H1 (cell line): ENCODE measurements around the gene GABPB2. TPM values are rescaled to one million over a fixed set of nuclear protein-coding genes. Genes with fewer than 3 reads are reported as not detected.

ENCODE experiments used
- CTCF ChIA-PET: fragments of 300-600 bp; sonication (Branson Sonifier 250); formaldehyde crosslinking; loops from one replicate; lab custom pipeline; 2021; ENCODE audit not compliant: partially characterized antibody; lab: Charles Lee
- POLR2A ChIA-PET: fragments of 300-600 bp; sonication (Branson Sonifier 250); formaldehyde crosslinking; loops from one replicate; lab custom pipeline; 2021; ENCODE audit warnings: inconsistent platforms; ENCODE audit not compliant: partially characterized antibody; lab: Charles Lee
- DNase-seq, 2 experiments: peaks; one replicate each; pipeline versions ENCODE4 v3.0.0 to v3.0.0-alpha.2; 2010 to 2022; ENCODE audit warnings: low spot score in 2 of 2, low read depth in 1 of 2, mixed read lengths in 1 of 2
- FAIRE-seq: peaks from 2 replicates; lab custom pipeline; 2011; peaks lifted over from hg19 to GRCh38; lab: Jason Lieb, UNC
- H2AFZ ChIP-seq: 2 replicates; pipeline ENCODE4 v1.8.1; 2012; ENCODE audit warnings: low read length, inconsistent platforms
- H2AK5ac ChIP-seq: 2 replicates; pipeline ENCODE4 v1.6.1; 2013; ENCODE audit warnings: low read depth, low read length
- H2BK120ac ChIP-seq: replicated peaks from 2 replicates; pipeline ENCODE3; 2013; ENCODE audit warnings: low read depth, low read length, inconsistent platforms
- H2BK12ac ChIP-seq: 2 replicates; pipeline ENCODE4 v1.6.1; 2013; ENCODE audit warnings: low read depth, low read length
- H2BK15ac ChIP-seq: 2 replicates; pipeline ENCODE4 v1.6.1; 2013; ENCODE audit warnings: low read length
- H2BK20ac ChIP-seq: 2 replicates; pipeline ENCODE4 v1.6.1; 2013; ENCODE audit warnings: low read length
- H2BK5ac ChIP-seq: 2 replicates; pipeline ENCODE4 v1.6.1; 2013; ENCODE audit warnings: low read depth, low read length
- H3K14ac ChIP-seq: 2 replicates; pipeline ENCODE4 v1.6.1; 2013; ENCODE audit warnings: inconsistent platforms; ENCODE audit not compliant: insufficient read length
- H3K18ac ChIP-seq: 2 replicates; pipeline ENCODE4 v1.6.1; 2013; ENCODE audit warnings: low read length; ENCODE audit errors: extremely low read depth
- H3K23ac ChIP-seq: 2 replicates; pipeline ENCODE4 v1.6.1; 2013; ENCODE audit warnings: inconsistent platforms; ENCODE audit not compliant: insufficient read length
- H3K23me2 ChIP-seq: 2 replicates; pipeline ENCODE4 v1.6.1; 2013; ENCODE audit warnings: low read depth, low read length
- H3K27ac ChIP-seq: 2 replicates; pipeline ENCODE4 v1.6.1; 2011; ENCODE audit warnings: low read depth, low read length, inconsistent platforms
- H3K27me3 ChIP-seq, 4 experiments: replicated peaks in 1 of 4; 1 replicate in 1 of 4; 2 replicates in 3 of 4; pipeline versions ENCODE4 v1.6.1 to v1.8.1; 2011 to 2013; ENCODE audit warnings: low read length in 3 of 4, mild to moderate bottlenecking in 3 of 4, inconsistent platforms in 2 of 4, mixed read lengths in 2 of 4, moderate library complexity in 1 of 4; ENCODE audit not compliant: control insufficient read depth in 3 of 4, insufficient read depth in 3 of 4; ENCODE audit errors: extremely low read depth in 1 of 4
- H3K36me3 ChIP-seq, 4 experiments: 2 replicates each; pipeline versions ENCODE4 v1.6.1 to v1.8.1; 2011 to 2013; ENCODE audit warnings: mild to moderate bottlenecking in 4 of 4, low read length in 3 of 4, moderate library complexity in 2 of 4, control low read depth in 1 of 4, inconsistent platforms in 1 of 4; ENCODE audit not compliant: insufficient read depth in 4 of 4, control insufficient read depth in 2 of 4
- H3K4ac ChIP-seq: replicated peaks from 2 replicates; pipeline ENCODE3; 2013; ENCODE audit warnings: low read length, low read depth, mixed read lengths, inconsistent platforms; ENCODE audit not compliant: insufficient read length
- H3K4me1 ChIP-seq, 4 experiments: replicated peaks in 1 of 4; 1 replicate in 1 of 4; 2 replicates in 3 of 4; pipeline versions ENCODE4 v1.6.1 to v1.8.1; 2011 to 2013; ENCODE audit warnings: low read length in 3 of 4, inconsistent platforms in 2 of 4, mixed read lengths in 1 of 4; ENCODE audit not compliant: insufficient read depth in 4 of 4, control insufficient read depth in 3 of 4
- H3K4me2 ChIP-seq, 2 experiments: 2 replicates each; pipeline versions ENCODE4 v1.6.1 to v1.8.1; 2011 to 2013; ENCODE audit warnings: low read depth in 2 of 2, low read length in 2 of 2, control low read depth in 1 of 2, inconsistent platforms in 1 of 2, mild to moderate bottlenecking in 1 of 2; ENCODE audit not compliant: insufficient read depth in 1 of 2
- H3K4me3 ChIP-seq, 4 experiments: fragments of 200-600, 300-600 bp in 1 of 4; sonication (generic), shearing (Covaris generic), sonication (Bioruptor Twin) in 1 of 4; 2 replicates each; pipeline versions ENCODE4 v1.5.1 to v1.8.1; 2011 to 2016; ENCODE audit warnings: low read length in 4 of 4, low read depth in 3 of 4, control low read depth in 2 of 4, inconsistent platforms in 2 of 4, mild to moderate bottlenecking in 2 of 4, mixed read lengths in 1 of 4, moderate library complexity in 1 of 4; ENCODE audit not compliant: insufficient read depth in 2 of 4; ENCODE audit errors: extremely low read depth in 1 of 4
- H3K56ac ChIP-seq: replicated peaks from 2 replicates; pipeline ENCODE3; 2013; ENCODE audit warnings: low read depth, mild to moderate bottlenecking, mixed read lengths, low read length, inconsistent platforms; ENCODE audit not compliant: insufficient read length
- H3K79me1 ChIP-seq: 2 replicates; pipeline ENCODE4 v1.6.1; 2013; ENCODE audit warnings: low read depth, low read length, control low read depth
- H3K79me2 ChIP-seq, 2 experiments: 2 replicates each; pipeline versions ENCODE4 v1.6.1 to v1.8.1; 2012 to 2013; ENCODE audit warnings: low read length in 2 of 2, mild to moderate bottlenecking in 2 of 2, inconsistent platforms in 1 of 2; ENCODE audit not compliant: insufficient read depth in 2 of 2, control insufficient read depth in 1 of 2
- H3K9ac ChIP-seq, 4 experiments: replicated peaks in 1 of 4; 1 replicate in 1 of 4; 2 replicates in 3 of 4; pipeline versions ENCODE4 v1.6.1 to v1.8.1; 2011 to 2013; ENCODE audit warnings: low read depth in 3 of 4, low read length in 3 of 4, control low read depth in 2 of 4, mild to moderate bottlenecking in 2 of 4, moderate library complexity in 2 of 4, inconsistent platforms in 1 of 4; ENCODE audit errors: extremely low read depth in 1 of 4
- H3K9me3 ChIP-seq, 2 experiments: 2 replicates each; pipeline versions ENCODE4 v1.6.1 to v1.8.1; 2012 to 2013; ENCODE audit warnings: mild to moderate bottlenecking in 2 of 2, moderate library complexity in 2 of 2, control low read depth in 1 of 2, inconsistent platforms in 1 of 2, low read depth in 1 of 2, low read length in 1 of 2, mixed read lengths in 1 of 2; ENCODE audit not compliant: insufficient read depth in 2 of 2
- H4K20me1 ChIP-seq, 2 experiments: replicated peaks in 1 of 2; 2 replicates each; pipeline versions ENCODE3 to v1.8.1; 2011 to 2013; ENCODE audit warnings: inconsistent platforms in 2 of 2, low read length in 2 of 2, mild to moderate bottlenecking in 1 of 2; ENCODE audit not compliant: insufficient read depth in 2 of 2, control insufficient read depth in 1 of 2
- H4K5ac ChIP-seq: 2 replicates; pipeline ENCODE4 v1.6.1; 2013; ENCODE audit warnings: low read length, low read depth, mixed read lengths, inconsistent platforms; ENCODE audit not compliant: insufficient read length
- H4K8ac ChIP-seq: 2 replicates; pipeline ENCODE4 v1.8.0; 2013; ENCODE audit warnings: mild to moderate bottlenecking, moderate library complexity, low read length, inconsistent platforms; ENCODE audit not compliant: insufficient read depth; ENCODE audit errors: extremely low read depth
- H4K91ac ChIP-seq: replicated peaks from 2 replicates; pipeline ENCODE3; 2013; ENCODE audit warnings: low read length, mixed read lengths, inconsistent platforms; ENCODE audit not compliant: insufficient read length
- BCL11A ChIP-seq, 2 experiments: IDR thresholded peaks; one replicate each; pipeline ENCODE4 v1.6.1; 2011; ENCODE audit warnings: low read depth in 2 of 2, low read length in 2 of 2, mild to moderate bottlenecking in 2 of 2
- CBX5 ChIP-seq: fragments of 300-800, 300-1000 bp; sonication (generic); IDR thresholded peaks from 2 replicates; pipeline ENCODE4 v1.7.1; 2016; ENCODE audit warnings: antibody characterized with exemption, low read length, low read depth
- CBX8 ChIP-seq: fragments of 300-800, 300-1000 bp; sonication (generic); IDR thresholded peaks from 2 replicates; pipeline ENCODE4 v1.7.1; 2016; ENCODE audit warnings: low read depth, low read length, borderline replicate concordance
- CEBPB ChIP-seq: IDR thresholded peaks from 2 replicates; pipeline ENCODE4 v1.6.1; 2012; ENCODE audit warnings: low read depth, low read length
- EZH2 ChIP-seq: fragments of 200-600 bp; sonication (generic); IDR thresholded peaks from 2 replicates; pipeline ENCODE4 v1.7.1; 2012; ENCODE audit warnings: low read depth, mild to moderate bottlenecking, moderate library complexity, low read length, inconsistent platforms; ENCODE audit not compliant: severe bottlenecking
- KDM1A ChIP-seq: fragments of 200-600, 300-600 bp; sonication (generic); IDR thresholded peaks from 2 replicates; pipeline ENCODE4 v1.7.1; 2016; ENCODE audit warnings: mild to moderate bottlenecking, low read length, borderline replicate concordance
- POLR2AphosphoS5 ChIP-seq: IDR thresholded peaks from 2 replicates; pipeline ENCODE4 v1.6.1; 2011; ENCODE audit warnings: low read depth, low read length
- RXRA ChIP-seq: IDR thresholded peaks from 2 replicates; pipeline ENCODE4 v1.6.1; 2011; ENCODE audit warnings: low read depth, mild to moderate bottlenecking, low read length, moderate library complexity; ENCODE audit not compliant: insufficient read depth
- SIX5 ChIP-seq: IDR thresholded peaks from 2 replicates; pipeline ENCODE4 v1.6.1; 2011; ENCODE audit warnings: mild to moderate bottlenecking, low read depth, low read length
- SP1 ChIP-seq: IDR thresholded peaks from 2 replicates; pipeline ENCODE4 v1.6.1; 2011; ENCODE audit warnings: low read depth, low read length
- TAF1 ChIP-seq: IDR thresholded peaks from 2 replicates; pipeline ENCODE4 v1.6.1; 2011; ENCODE audit warnings: mild to moderate bottlenecking, low read depth, low read length
- TAF7 ChIP-seq: optimal IDR thresholded peaks from 2 replicates; pipeline ENCODE3; 2011; ENCODE audit warnings: low read depth, mild to moderate bottlenecking, inconsistent platforms, low read length, moderate library complexity, borderline replicate concordance
- WGBS, 2 experiments: shearing (Covaris generic) in 1 of 2; methylation state at CpG; one replicate each; pipeline versions ENCODE4 v1.1.6 to v1.1.7; 2013 to 2015; ENCODE audit warnings: low lambda C conversion rate in 2 of 2, mixed read lengths in 2 of 2, inconsistent platforms in 1 of 2, low coverage in 1 of 2, missing lambda C conversion rate in 1 of 2; ENCODE audit not compliant: insufficient replicate concordance in 2 of 2, insufficient coverage in 1 of 2, insufficient read length in 1 of 2; ENCODE audit errors: extremely low coverage in 1 of 2, missing lambda C conversion rate in 1 of 2; 5-methylcytosine and 5-hydroxymethylcytosine counted together
- polyA plus RNA-seq, 7 experiments: library from polyadenylated mRNA; depleted of rRNA in 3 of 7; stranded (reverse) in 5 of 7; unstranded in 2 of 7; fragments of >200 nt in 5 of 7; fragments of 200-250 nt in 2 of 7; gene quantifications; 1 replicate in 5 of 7; 2 replicates in 1 of 7; 4 replicates in 1 of 7; pipeline versions ENCODE4 v1.2.1 to v1.2.3, GENCODE V29; 2011 to 2013; ENCODE audit warnings: missing spikeins in 2 of 7, mixed read lengths in 2 of 7
- total RNA-seq: library from RNA; stranded (reverse); fragmentation: NEBNext Ultra II Directional; extraction: Animal tissue kit (Norgen Biotek cat#: 25700); gene quantifications from 2 replicates; pipeline ENCODE4 v1.2.1, GENCODE V29; 2021
- TF ChIP-seq, protein P1 (sequence below): IDR thresholded peaks from 2 replicates; pipeline ENCODE4 v1.6.1; 2012; ENCODE audit warnings: inconsistent platforms

GABPB2 gene
- total and polyA plus RNA-seq, 2 of the 8 experiments (the other 6 are each of a cell fraction or from before 2014, with no cell fraction given) = 1.8 to 2.4 TPM

DNA sequence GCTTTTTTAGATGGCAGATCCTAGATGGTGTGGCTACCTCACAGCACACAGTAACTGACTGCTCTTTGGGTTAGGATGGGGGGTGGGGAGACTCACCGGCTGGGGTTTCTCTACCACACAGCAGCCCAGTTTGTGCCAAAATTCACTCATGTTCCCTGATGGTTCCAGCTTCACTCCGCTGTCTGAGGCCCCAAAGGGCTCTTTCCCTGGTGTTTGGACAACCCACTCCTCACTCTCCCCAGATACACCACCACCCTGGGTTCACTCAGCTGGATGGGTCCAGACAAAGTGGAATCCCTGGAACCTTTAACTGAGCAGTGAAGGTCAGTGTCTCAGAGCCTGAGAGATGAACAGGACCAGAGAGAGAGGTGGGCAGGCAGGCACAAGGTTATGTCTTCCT is 15.0 kb upstream of the GABPB2 start:
- no peak overlapping the region for H3K14ac ChIP-seq
- no peak overlapping the region for H2AK5ac ChIP-seq
- H4K20me1 ChIP-seq = peaks cover 0 to 10% of the 10 kb centered on the region in 2 experiments
- ChIA-PET CTCF (interaction anchor here (1.1 to 1.7 kb wide), 6 partner anchors 16 to 523 kb away, joined by 3 to 5 read pairs (median 4); partner anchors contain the start of gene MINDY1), POLR2A (interaction anchor here (0.7 to 9.1 kb wide), 3 partner anchors 7 to 12 kb away, joined by 3 to 107 read pairs (median 3); partner anchors contain the start of gene C1orf56)
- H2BK15ac ChIP-seq = no peak overlapping the region
- no peak overlapping the region for H3K18ac ChIP-seq
- H2BK12ac ChIP-seq = no peak overlapping the region
- H3K56ac ChIP-seq = no peak overlapping the region
- H3K27ac ChIP-seq = no peak overlapping the region
- 88% methylated on average over 1 of the region's 2 CpGs; no CpG with 5 or more reads in 1 of the 2 experiments for WGBS, 2 experiments
- H2BK20ac ChIP-seq = no peak overlapping the region
- no peak overlapping the region for H2BK5ac ChIP-seq
- peaks cover 18 to 56% (median 41%) of the 10 kb centered on the region in 4 experiments for H3K36me3 ChIP-seq
- no peaks in the 10 kb centered on the region for H3K9me3 ChIP-seq
- H2AFZ ChIP-seq = no peak overlapping the region
- no peak for DNase-seq
- no peak overlapping the region for H3K4me2 ChIP-seq
- no peak for FAIRE-seq
- no peak overlapping the region for H3K4me3 ChIP-seq
- H3K27me3 ChIP-seq = no peaks in the 10 kb centered on the region
- no peak overlapping the region for H4K8ac ChIP-seq
- H4K91ac ChIP-seq = no peak overlapping the region
- no peak overlapping the region for H4K5ac ChIP-seq
- no peak overlapping the region for H2BK120ac ChIP-seq
- no peak overlapping the region for H3K4ac ChIP-seq
- H3K23me2 ChIP-seq = peaks cover 9% of the 10 kb centered on the region; the same call in 1 of the 2 replicates
- peaks cover 4 to 9% (median 6%) of the 10 kb centered on the region in 4 experiments; a peak in 6 of 7 replicates for H3K4me1 ChIP-seq
- H3K79me2 ChIP-seq = peaks cover 7 to 36% of the 10 kb centered on the region in 2 experiments
- peaks cover 12% of the 10 kb centered on the region for H3K79me1 ChIP-seq
- H3K9ac ChIP-seq = no peak overlapping the region
- H3K23ac ChIP-seq = no peak overlapping the region
- TF ChIP-seq POLR2AphosphoS5 (no peak), TAF1 (no peak), CBX8 (no peak), KDM1A (no peak), SP1 (no peak), BCL11A (IDR thresholded peaks at IDR 0.05; ENCODE audit: low read depth in 2 of 2, low read length in 2 of 2) (no peak), RXRA (no peak), SIX5 (no peak), EZH2 (no peak), CBX5 (no peak), CEBPB (no peak), TAF7 (no peak)
- TF ChIP-seq, protein P1, sequence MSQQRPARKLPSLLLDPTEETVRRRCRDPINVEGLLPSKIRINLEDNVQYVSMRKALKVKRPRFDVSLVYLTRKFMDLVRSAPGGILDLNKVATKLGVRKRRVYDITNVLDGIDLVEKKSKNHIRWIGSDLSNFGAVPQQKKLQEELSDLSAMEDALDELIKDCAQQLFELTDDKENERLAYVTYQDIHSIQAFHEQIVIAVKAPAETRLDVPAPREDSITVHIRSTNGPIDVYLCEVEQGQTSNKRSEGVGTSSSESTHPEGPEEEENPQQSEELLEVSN = no peak
